Inferior parietal cortex (tissue), 1 donor: ENCODE data around the gene CUBN.

Source experiments
- DNase-seq: peaks from one replicate; pipeline ENCODE4 v3.0.0-alpha.2; 2016; ENCODE audit errors: extremely low spot score

Gene CUBN

DNA sequence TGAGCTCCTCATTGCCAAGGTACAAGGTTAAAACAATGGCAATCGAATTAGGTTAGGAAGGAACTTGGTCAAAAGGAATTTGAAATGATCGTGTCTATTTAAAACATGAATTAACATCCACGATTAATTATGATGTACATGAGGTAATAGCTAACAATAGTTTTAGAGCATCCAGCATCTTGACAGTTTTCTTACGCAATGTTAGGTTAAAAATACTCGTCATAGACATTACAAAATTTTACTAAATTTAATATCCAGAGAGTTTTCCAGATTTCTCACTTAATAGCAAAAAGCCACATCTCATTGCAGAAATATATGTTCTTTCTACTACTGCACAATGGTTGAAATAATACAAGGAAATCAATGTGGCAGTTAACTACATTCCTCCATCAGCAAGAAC lies 22.6 kb downstream of the CUBN start:
- no peak for DNase-seq

DNA sequence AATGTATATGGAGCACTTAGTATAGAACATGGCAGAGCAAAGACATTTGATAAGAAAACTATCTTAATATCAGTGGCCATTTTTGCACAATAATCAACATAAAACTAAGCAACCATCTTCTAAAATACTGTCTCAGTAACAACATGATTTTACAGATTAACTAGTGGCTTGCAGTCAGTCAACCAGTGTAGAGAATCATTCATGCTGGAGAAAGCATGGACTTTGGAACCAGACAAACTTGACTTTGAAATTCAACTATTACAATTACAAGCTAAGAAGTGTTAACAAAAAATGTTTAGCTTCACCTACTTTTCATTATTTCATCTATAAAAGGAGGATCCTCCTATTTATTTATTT lies 27.7 kb downstream of the CUBN start:
- no peak for DNase-seq

DNA sequence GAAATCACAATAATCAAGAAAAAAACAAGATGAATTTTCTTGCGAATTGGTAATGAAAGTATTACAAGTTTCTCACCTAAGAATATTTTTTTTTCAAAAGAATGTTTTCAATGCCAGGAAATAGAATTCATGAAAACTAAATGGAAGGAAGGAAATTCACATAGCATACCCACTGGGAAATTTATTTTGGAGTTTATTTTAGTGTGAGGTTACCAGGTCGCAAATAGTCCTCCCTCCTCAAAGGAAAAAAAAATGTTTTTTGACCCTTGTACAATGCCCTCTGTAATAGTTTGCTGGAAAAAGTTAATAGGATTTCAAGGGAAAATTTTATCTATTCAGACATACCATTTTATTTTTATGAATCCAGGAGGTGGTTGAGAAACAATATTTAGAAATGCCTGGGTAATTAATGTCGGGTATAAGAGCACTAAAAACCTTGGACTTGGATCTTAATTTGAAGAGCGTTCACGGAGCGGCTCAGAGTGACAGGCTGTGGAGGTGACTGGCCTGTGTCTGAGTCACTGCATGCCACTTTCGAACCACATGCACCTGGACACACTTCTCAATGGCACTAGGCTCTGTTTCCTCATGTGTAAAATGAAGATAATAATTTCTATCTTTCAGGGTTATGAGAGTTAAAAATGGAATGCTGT lies 28.2 kb downstream of the CUBN start:
- DNase-seq, result no peak

DNA sequence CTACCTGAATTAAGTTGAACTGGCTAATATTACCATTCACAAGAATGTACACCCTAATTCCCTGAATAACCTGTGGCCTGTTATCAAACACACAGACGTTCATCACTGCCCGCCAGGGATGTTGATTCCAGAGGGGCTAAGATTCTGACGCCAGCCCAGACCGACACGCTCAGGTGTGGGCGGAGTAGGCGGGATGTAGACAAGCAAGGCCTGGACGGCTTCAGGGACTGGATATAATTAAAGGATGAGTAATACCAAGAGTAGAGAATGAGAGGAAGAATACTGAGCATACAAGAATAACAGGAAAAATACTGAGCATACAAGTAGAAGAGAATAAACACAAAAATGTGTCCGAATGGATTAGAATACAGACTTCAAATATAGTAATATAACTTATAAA lies 29.0 kb downstream of the CUBN start:
- DNase-seq, result no peak

DNA sequence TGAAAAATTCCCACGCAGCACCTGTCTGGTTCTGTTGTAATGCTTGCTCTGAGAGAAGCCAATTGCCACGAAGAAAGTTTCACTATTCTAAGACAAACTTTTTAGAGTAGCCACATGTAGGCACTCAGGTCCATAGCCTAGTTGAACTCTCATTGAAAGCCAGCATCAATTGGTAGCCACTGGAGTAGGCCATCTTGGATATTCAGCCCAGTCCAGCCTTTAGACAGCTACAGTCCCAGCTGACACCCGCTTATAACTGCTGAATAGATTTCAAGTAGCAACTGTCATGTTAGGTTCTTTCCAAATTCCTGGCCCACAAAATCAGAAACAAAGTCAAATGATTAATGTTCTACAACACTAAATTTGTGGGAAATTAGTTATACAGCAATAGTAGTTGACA lies 31.6 kb downstream of the CUBN start:
- DNase-seq, result no peak

DNA sequence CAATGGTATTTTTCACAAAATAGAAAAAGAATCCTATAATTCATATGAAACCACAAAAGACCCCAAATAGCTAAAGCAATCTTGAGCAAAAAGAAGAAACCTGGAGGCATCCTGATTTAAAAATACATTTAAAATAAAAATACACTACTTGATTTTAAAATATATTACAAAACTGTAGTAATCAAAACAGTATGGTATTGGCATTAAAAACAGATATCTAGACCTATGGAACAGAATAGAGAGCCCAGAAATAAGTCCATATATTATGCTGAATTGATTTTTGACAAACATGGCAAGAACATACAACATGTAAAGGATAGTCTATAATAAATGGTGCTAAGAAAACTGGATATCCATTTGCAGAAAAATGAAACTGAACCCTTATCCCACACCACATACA lies 34.8 kb downstream of the CUBN start:
- DNase-seq, result no peak

DNA sequence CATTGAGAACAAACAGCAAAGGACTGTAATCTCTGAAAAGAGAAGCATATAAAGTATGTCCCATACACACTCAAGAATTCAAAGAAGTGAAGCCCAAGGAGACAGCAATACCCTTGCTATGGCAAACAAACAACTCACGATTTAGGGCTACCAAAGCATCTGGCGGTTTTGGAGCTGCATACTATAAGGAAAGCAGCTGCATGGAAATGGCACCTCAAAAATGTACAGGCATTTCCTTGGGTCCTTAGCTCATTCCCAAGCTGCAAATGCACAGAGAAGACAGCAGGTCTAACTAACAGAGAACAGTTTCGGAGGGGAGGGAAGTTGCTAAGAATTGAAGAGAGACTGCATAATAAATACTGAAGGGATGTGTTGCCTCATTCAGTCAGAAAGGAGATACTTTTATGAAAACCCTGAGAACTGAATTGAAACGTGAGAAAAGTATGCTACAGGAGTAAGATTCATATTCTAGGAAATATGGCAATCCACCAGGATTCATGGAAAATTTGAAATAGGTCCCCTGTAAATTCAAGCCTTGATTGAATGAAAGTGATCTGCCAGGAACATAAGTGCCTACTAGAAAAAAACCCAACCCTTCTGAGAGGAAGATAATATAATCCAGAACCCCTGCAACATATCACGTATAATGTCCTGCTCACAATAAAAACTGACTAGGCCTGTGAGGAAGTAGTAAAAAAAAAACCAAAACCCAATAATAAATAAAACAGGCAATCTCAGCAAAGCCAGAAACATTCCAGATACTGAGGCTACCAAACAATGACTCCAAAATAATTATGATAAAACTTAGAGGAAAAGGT lies 36.4 kb downstream of the CUBN start:
- DNase-seq, result no peak

DNA sequence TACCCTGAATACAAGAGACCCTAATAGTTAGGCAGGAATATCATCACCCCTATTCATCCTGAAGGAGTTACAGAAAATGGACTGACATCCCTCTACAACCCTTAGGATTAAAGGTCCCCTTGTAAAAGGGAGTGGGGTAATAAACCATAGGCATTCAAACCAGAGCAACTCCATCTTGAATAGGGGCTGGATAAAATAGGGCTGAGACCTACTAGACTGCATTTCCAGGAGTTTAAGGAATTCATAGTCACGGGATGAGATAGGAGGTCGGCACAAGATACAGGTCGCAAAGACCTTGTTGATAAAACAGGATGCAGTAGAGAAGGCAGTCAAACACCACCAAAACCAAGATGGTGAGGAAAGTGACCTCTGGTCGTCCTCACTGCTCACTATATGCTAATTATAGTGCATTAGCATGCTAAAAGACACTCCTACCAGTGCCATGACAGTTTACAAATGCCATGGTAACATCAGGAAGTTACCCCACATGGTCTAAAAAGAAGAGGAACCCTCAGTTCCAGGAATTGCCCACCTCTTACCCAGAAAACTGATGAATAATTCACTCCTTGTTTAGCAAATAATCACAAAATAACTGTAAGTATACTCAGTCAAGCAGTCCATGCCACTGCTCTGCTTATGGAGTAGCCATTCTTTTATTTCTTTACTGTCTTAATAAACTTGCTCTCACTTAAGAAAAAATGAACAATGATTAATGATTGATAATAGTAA lies 37.2 kb downstream of the CUBN start:
- DNase-seq, result no peak

DNA sequence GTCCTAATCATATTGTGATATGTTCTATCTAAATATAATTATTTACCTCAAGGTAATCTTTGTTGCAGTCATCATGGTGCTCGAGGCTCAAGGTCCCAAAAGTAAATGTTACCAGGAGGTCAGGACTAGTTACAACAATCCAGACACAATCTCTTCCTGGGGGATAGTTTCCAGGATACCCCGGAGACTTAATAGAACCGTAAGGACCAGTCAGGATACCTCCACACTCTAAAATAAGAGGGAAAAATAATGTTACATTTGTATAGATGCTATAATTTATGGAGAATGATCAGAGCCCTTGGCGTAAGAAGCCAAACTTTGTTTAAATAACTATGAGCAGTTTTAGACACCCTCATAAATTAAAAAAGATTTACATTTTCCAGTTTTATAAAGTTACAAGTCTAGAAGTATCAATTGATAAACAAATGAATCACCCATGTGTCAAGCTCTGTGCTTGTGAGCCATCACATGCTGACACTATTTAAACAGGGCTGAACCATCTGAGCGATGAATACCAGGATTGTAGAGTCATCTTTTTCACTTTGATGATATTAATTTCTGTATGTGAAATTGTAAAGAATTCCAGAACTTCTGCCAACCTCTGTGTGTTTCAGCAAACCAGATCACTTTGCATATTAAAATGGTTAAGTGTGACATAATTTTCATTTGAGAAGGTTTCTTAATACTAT lies 41.3 kb downstream of the CUBN start:
- no peak for DNase-seq

DNA sequence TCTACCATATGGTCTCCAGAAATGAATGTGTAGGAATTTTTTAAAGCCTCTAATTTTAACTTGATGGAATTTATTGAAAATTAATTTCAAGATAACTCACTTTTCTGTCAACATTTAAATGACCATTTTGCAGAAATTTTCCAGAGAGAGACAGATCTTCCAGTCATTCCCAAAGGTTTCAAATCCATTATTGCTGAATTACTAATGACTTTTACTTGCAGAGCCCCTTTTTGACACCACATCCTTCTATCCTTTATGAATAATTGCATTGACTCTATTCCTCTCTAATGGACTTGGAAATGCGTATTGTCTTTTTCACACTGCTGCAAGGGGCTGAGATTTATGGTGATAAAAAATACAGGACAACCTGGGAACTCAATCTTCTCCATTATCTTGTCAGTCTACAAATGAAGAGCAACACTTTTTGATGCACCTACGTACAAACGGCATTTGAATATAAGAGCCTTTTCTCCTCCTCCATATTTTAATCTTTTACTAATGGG lies 42.7 kb downstream of the CUBN start:
- DNase-seq, result no peak

DNA sequence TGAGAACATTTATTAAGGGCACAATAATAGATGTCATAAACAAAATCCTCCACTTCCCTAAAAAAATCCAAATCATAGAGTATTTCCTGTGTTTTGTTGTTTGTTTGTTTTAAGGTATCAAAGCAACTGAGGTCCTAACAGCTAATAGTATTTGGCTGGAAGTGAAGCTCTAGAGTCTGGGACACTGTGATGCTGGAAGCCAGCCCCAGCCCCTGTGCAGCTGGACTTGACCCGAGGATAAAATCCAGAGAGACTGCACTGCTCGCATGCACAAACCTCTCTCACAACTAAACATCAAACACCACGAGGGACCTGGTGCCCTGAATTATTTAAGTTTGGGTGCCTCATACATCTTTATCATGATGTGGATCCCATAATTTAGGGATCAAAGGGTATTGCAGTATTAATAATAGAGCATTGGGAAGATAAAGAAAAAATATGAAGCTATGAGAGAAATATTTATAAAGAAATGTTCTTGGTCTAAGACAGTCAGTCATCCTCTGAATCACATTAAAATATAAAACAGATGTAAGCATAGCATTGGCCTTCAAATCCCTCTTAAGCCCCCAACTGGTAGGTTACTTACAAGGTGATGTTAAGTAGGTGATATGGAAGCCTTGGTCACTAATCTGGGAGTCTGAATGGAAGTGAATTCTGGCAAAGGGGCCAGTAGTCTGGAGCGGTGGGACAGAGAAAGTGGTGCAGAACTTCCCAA lies 44.4 kb downstream of the CUBN start:
- DNase-seq, result no peak

DNA sequence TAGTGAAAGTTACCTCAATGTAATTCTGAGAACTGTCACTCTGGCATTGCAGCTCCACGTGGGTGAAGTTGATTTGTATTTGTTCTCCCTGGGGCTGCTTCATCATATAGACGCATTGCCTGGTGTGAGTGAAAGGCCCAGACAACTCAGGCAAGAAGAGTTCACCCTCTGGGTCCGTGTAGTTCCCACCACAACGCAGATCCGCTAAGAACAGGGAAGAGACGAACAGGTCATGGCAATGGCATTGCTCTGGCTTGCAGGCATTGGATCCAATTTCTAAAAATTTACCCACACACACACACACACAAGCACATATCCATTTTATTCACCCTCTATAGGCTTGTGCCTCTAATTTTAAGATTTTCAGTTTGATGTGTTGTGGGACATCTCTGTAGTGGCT lies 45.4 kb downstream of the CUBN start:
- no peak for DNase-seq

DNA sequence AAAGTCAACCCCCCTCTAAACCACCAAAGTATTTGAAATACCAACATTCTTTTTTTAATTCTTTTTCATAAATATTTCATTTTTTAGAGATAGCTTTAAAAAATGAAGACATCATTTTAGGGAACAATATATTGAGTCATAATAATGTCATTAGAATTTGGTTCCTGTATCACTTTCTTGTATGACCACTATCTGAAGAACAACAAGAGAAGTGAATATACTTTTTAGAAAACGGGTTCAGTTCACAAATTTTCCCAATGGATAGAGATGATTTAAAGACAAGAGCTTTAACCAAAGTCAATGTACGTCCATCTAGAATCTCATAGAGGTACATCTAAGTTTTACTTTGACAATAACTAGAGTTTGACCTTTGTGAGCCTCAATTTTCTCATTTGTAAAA lies 48.2 kb downstream of the CUBN start:
- no peak for DNase-seq

DNA sequence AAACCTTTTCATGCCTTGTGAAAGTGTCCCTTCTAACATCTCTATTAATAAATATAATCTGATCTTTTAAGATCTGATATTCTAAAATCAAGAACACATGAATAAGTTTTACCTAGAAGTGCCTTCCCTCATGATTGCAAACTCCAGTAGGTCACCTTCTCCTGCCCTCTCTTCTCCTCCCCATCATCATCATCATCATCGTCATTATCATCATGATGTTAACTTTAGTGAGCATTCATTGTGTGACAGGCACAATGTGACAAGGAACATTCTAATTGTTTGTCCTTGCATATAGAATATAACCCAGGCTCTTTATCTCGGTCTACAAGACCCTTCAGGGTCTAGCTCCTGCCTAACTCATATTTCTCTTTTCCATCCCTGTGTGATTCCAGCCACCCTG lies 51.7 kb downstream of the CUBN start:
- DNase-seq, result no peak

DNA sequence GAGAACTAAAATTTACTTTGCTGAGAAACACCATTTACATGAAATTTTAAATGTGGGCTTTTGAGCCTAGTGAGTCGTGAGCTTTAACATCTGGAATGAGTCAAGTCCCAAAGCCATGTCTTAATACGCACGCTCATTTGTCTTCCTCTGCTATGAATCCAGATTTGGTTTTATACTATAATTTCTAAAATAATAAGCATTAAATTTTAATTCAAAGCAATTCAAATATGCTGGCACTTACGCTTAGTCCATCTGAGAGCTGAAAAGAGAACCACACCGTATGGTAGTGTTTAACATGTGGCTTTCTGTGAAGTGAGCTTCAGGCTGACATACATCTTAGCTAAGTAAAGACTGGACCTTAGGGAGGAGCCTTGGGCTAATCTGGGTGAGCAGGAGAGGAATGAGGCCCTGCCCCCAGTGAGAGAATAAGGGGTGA lies 52.2 kb downstream of the CUBN start:
- no peak for DNase-seq

DNA sequence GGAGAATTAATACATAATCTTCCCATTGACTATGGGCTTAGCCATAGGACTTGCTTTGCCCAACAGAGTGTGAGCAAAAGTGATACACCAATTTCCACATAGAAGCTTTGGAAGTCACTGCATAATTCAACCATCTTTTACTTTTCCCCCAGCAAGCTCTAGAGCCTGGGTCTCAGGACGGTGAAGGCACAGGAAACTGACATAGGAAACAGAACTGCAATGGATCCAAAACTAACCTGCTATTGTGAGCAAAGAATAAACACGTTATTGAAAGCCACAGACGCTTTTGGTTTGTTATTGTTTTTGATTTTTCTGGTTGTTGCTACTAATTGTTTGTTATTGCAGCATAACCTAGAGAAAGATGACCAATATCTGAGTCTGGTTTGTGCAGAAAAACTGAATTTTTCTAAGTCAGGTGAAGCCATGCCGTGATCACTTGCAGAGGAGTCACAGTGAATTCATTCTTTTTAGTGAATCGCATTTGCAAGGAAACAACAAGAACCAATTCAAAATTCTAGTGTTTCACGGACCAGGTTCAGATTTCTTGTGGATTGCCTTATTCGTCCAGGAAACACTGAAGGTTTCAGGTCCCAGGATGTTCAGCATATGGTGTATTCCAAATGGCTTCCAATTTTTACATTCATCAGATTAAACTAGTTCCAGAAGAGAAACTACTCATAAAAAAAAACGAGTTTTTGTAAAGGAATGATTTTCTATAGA lies 52.8 kb downstream of the CUBN start:
- DNase-seq, result no peak

DNA sequence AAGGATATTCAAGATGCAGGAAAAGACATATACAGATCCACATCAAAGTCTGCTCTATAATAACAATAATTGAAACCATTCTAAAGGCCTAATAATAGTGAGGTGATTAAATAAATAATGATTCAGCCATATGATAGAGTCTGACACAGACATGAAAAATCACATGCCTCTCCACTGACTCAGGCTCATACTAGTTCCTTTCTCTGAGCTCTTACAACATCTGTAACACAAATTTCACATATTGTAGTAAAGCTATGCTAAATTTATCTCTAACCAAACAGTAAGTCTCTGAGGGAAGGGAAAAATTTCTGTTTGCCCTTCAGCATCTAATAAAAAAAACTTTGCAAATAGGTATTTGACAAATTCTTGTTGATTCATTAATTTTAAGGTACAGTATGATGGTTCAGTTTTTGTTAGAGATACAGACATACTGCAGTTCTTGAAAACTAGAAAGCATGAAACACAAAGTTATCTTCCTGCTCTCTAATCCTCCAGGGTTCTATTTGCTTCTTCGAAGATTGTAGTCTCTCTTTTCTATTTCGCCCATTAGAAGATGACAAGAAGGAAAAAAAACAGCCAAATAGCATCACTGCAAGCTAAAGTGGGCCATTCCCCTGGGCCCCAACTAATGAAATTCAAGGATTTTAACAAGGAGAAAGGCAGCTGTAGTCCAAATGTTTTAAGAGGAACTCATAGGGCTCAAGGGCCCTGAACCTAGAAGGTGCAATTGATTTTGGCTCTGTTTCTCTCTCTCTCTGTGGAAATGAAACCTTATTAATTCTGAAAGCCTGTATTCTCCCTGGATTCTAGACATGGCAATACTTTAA lies 53.9 kb downstream of the CUBN start:
- no peak for DNase-seq

DNA sequence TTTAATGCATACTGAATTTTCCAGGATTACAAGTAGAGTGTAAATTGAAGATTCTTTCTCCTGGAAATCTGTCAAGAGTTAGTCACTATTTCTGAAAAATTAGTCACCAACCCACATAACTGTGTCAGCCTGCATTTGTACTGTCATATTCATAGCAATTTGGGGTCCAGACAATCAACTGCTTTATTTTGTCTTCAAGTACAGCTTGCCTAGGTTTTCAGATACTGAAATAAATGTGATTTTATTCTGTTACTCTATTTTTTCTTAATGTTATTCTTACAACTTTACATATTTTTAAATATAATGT lies 55.1 kb downstream of the CUBN start:
- DNase-seq, result no peak

DNA sequence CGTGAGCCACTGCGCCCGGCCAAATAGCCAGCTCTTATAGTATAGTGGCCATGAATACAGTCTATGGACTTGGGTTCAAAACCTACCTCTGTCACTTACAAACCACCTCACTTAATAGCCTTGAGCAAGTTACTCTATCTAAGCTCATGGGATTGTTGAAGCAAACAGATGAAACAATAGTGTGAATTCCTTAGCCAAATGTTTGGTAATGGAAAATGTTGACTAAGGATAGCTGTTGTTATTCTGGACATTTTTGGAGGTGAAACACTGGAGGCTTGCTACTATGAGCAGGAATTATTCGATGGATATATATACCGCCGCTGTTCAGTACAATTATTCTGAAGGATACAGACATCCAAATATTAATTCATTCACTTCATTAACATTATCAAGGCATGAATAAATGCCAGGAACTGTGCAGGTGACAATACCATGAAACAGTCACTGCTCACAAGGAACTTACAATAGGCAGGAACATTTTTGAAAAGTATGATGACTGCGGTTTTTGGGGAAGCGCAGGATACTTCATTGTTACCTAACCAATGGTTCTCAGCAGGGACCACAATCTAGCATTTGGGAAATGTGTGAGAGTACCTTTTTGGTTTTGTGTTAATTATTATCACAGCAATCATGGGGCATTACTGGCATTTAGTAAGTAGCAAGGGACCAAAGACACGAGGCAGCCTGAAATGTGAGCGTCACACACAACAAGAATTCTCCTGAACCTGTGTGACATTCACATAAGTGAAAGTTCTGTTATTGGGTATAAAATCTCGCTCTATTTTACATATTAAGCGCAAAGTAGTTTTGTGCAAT lies 55.7 kb downstream of the CUBN start:
- DNase-seq, result no peak
